Ovary (tissue), 9 donors: Measurements from ENCODE around the gene RAPGEF4. TPM values are rescaled to one million over a fixed set of nuclear protein-coding genes. Genes with fewer than 3 reads are reported as not detected.

ENCODE experiments used
- DNase-seq, 5 donors: peaks; one replicate each; pipeline ENCODE4 v3.0.0-alpha.2; 2019 to 2020
- H3K27ac ChIP-seq, 2 donors: fragments of 200-600 bp; one replicate each; pipeline versions ENCODE4 v1.5.1 to v1.8.0; 2019 to 2022
- H3K27me3 ChIP-seq: fragments of 200-600 bp; one replicate; pipeline ENCODE4 v1.8.0; 2022
- H3K36me3 ChIP-seq: fragments of 200-600 bp; sonication (generic); one replicate; pipeline ENCODE4 v1.5.1; 2019
- H3K4me1 ChIP-seq: one replicate; pipeline ENCODE4 v1.8.1; 2013; ENCODE audit warnings: mild to moderate bottlenecking, moderate library complexity; ENCODE audit not compliant: insufficient read depth
- H3K4me3 ChIP-seq: fragments of 200-600 bp; sonication (generic); one replicate; pipeline ENCODE4 v1.5.1; 2017
- H3K9me3 ChIP-seq, 2 donors: fragments of 200-600 bp in 1 of 2; sonication (generic) in 1 of 2; one replicate each; pipeline versions ENCODE4 v1.5.1 to v1.8.1; 2013 to 2019; ENCODE audit warnings: mild to moderate bottlenecking in 1 of 2, moderate library complexity in 1 of 2
- EP300 ChIP-seq: sonication (generic); formaldehyde crosslinking; IDR thresholded peaks from one replicate; pipeline ENCODE4 v1.6.1; 2017; ENCODE audit warnings: antibody characterized with exemption
- POLR2A ChIP-seq: fragments of 450-650 bp; IDR thresholded peaks from one replicate; pipeline ENCODE4 v1.6.1; 2017; ENCODE audit warnings: antibody characterized with exemption, mild to moderate bottlenecking, moderate library complexity
- WGBS, 3 donors: extraction: QIAGEN DNeasy Blood & Tissue Kit in 1 of 3; methylation state at CpG; one replicate each; pipeline versions ENCODE4 v1.1.5 to v1.1.7; 2013 to 2017; 5-methylcytosine and 5-hydroxymethylcytosine counted together
- intact Hi-C, 4 donors: fragments of 100-400 bp; cut with DNase I; formaldehyde crosslinking; loops; one replicate each; pipeline versions ENCODE4 v1.11.0 to v1.15.1; 2022 to 2023
- polyA plus RNA-seq, 2 donors: library from polyadenylated mRNA; stranded (reverse); fragments of 200-250 nt in 1 of 2; fragments of 350-450 nt in 1 of 2; fragmentation: Illumina TruSeq in 1 of 2; extraction: RNeasy Lipid Tissue Mini Kit (QIAGEN cat#74804) in 1 of 2; gene quantifications; one replicate each; pipeline ENCODE4 v1.2.3, GENCODE V29; 2013 to 2014
- total RNA-seq, 7 donors: library from RNA; depleted of rRNA in 2 of 7; stranded (reverse); fragments of >200 nt in 2 of 7; fragmentation: NEBNext Ultra II Directional in 3 of 7; extraction: Animal tissue kit (Norgen Biotek cat#: 25700) in 3 of 7; gene quantifications; one replicate each; pipeline versions ENCODE4 v1.1.0 to v1.2.4, GENCODE V29; 2016 to 2023
- TF ChIP-seq, protein P1 (sequence below), 3 donors: fragments of 450-650 bp in 2 of 3; fragments of 200-600 bp in 1 of 3; IDR thresholded peaks; one replicate each; pipeline versions ENCODE4 v1.5.1 to v1.8.0; 2016 to 2022; ENCODE audit warnings: antibody characterized with exemption in 3 of 3, mild to moderate bottlenecking in 1 of 3
- donor health status: DM: no; HTN: no; CAD: no; lungs with moderate emphysema.
- donor health status: DM: no; HTN: no; CAD: no.
- donor health status: Bipolar disorder and iron deficiency.
- donor health status: DM: yes; HTN: yes; CAD: no.
- donor health status: DM: no; HTN: no; CAD: no.
- donor health status: DM: yes; HTN: yes; CAD: no.

The RAPGEF4 gene
- total and polyA plus RNA-seq, 9 donors = 6.8 to 24.6 (median 8.3) TPM

DNA sequence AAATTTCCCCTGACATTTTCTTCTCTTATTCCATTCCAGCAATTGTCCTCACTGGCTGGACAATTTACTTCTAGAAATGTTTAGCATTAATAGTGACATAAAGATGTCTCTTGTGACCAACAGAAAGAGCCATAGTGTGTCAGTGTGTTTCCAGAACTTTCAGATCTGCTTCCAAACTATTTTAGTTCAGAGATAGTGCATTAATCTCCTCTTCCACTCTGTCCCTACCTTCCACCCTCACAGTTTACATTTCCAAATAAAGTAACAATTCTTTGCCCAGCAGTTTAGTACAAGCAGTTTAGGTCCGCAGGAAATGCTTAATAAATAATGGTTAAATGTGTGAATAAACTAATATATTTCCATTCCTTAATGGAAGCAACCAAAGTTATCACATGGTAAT lies 24.5 kb upstream of the RAPGEF4 start:
- TF ChIP-seq EP300 = no peak
- TF ChIP-seq, protein P1, sequence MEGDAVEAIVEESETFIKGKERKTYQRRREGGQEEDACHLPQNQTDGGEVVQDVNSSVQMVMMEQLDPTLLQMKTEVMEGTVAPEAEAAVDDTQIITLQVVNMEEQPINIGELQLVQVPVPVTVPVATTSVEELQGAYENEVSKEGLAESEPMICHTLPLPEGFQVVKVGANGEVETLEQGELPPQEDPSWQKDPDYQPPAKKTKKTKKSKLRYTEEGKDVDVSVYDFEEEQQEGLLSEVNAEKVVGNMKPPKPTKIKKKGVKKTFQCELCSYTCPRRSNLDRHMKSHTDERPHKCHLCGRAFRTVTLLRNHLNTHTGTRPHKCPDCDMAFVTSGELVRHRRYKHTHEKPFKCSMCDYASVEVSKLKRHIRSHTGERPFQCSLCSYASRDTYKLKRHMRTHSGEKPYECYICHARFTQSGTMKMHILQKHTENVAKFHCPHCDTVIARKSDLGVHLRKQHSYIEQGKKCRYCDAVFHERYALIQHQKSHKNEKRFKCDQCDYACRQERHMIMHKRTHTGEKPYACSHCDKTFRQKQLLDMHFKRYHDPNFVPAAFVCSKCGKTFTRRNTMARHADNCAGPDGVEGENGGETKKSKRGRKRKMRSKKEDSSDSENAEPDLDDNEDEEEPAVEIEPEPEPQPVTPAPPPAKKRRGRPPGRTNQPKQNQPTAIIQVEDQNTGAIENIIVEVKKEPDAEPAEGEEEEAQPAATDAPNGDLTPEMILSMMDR (IDR thresholded peaks at IDR 0.05) = no peak
- no peak for TF ChIP-seq POLR2A
- Histone ChIP-seq H3K9me3 (no peaks in the 10 kb centered on the region), H3K27ac (no peak overlapping the region), H3K4me3 (no peak overlapping the region), H3K27me3 (no peaks in the 10 kb centered on the region), H3K4me1 (no peaks in the 10 kb centered on the region), H3K36me3 (no peaks in the 10 kb centered on the region)
- no peak for DNase-seq
- intact Hi-C loops = loop anchor here in 1 of 4 donors (10.0 kb wide), 1 partner anchor 116 kb away; no protein-coding TSS in a partner anchor
- WGBS, 3 donors = 49 to 62% (median 60%) methylated on average over 1 of the region's 1 CpG

DNA sequence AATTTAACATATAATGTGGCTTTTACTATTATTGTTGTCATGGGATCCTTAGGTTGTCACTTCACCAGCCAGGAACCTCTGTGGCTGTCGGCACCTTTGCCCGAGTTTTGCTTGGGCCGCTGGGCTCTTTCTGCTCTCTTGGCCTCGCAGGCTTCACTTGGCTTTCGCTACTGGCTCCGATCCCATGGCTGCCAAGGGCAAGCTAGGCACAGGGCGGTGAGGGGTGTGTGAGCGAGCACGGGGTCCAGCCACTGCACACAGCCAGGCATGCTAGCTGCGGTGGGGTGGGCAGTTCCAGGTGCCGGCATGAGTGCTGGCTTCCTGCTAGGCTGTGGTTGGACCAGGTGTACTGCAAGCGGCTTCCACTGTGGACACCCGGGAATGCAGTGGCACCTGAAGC lies 23.4 kb upstream of the RAPGEF4 start:
- Histone ChIP-seq H3K27me3 (no peaks in the 10 kb centered on the region), H3K9me3 (no peaks in the 10 kb centered on the region), H3K27ac (no peak overlapping the region), H3K36me3 (no peaks in the 10 kb centered on the region), H3K4me3 (no peak overlapping the region), H3K4me1 (no peaks in the 10 kb centered on the region)
- 89 to 93% (median 92%) methylated on average over 13 of the region's 13 CpGs for WGBS, 3 donors
- intact Hi-C loops = loop anchor here in 1 of 4 donors (10.0 kb wide), 1 partner anchor 117 kb away; no protein-coding TSS in a partner anchor
- TF ChIP-seq POLR2A (no peak), EP300 (no peak)
- TF ChIP-seq, protein P1 (IDR thresholded peaks at IDR 0.05) = no peak
- no peak for DNase-seq

DNA sequence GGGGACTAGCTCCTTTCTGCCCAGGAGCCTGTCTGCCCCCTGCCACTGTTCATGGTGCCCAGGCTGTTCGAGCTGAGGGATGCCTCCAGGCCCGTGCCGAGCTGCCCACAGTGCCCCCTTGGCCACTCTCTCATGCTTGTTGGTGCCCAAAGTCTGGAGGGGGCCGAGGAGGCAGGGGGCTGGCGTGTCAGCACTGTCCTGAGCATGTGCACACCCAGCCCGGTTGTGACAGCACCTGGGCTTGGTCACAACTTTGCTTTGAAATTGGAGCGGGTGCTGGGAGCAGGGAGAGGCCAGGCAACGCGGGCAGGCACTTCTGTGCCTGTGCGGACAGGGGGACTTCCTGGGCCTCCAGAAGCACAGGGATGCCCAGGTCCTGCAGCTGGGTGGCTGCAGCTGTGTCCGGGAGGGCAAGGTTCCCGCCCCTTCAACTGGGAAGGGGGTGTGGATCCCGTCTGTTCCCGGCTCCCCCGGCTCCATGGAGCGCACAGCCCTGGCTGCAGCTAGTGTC lies 22.2 kb upstream of the RAPGEF4 start:
- Histone ChIP-seq H3K27ac (no peak overlapping the region), H3K4me1 (no peaks in the 10 kb centered on the region), H3K4me3 (no peak overlapping the region), H3K36me3 (no peaks in the 10 kb centered on the region), H3K9me3 (no peaks in the 10 kb centered on the region), H3K27me3 (no peaks in the 10 kb centered on the region)
- no peak for TF ChIP-seq EP300
- TF ChIP-seq, protein P1 (IDR thresholded peaks at IDR 0.05) = no peak
- TF ChIP-seq POLR2A = no peak
- intact Hi-C loops = loop anchor here in 1 of 4 donors (10.0 kb wide), 1 partner anchor 119 kb away; no protein-coding TSS in a partner anchor
- DNase-seq = no peak
- WGBS, 3 donors = 71 to 78% (median 75%) methylated on average over 14 to 16 of the region's 16 CpGs

DNA sequence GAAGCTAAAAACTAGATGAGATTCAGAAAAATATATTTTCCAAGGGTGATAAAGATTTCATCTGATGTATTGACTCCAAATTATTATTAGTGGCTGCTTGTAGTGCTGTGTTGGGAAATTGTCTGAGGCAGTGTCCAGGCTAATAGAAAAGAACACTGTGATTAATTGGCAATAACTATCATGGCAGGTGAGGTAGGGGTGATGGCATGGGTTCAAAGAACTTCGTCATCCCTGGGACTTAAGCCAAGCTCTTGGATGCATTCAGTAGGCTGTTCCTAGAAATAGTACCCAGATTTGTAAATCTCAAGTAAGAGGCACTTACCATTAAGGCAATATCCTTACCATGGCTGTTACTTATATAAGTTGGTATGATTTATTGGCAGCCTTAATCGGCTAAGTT lies 13.2 kb upstream of the RAPGEF4 start:
- Histone ChIP-seq H3K27ac (no peak overlapping the region), H3K36me3 (no peaks in the 10 kb centered on the region), H3K9me3 (no peaks in the 10 kb centered on the region), H3K27me3 (no peaks in the 10 kb centered on the region), H3K4me3 (no peak overlapping the region), H3K4me1 (no peaks in the 10 kb centered on the region)
- no peak for TF ChIP-seq EP300
- TF ChIP-seq POLR2A = no peak
- TF ChIP-seq, protein P1 (IDR thresholded peaks at IDR 0.05) = no peak
- intact Hi-C loops = no loop called here
- DNase-seq = no peak
- 44 to 57% (median 45%) methylated on average over 2 of the region's 2 CpGs for WGBS, 3 donors
